K562 (cell line): ENCODE measurements around the gene CHD3. TPM values are rescaled to one million over a fixed set of nuclear protein-coding genes. Genes with fewer than 3 reads are reported as not detected.
A peak's percentile ranks its signal among the peaks of the same experiment; 100 is the strongest.

Experiments
- ATAC-seq: fragments of 200-7000 bp; cut with Tn5 transposase; 3 replicates; pipeline ENCODE4 v1.9.1; 2020; ENCODE audit warnings: moderate library complexity
- BruUV-seq: library from RNA; stranded (reverse); fragments of 400-500 nt; replicated peaks from 2 replicates; lab custom pipeline; 2021; lab: Mats Ljungman, UMichigan
- CTCF ChIA-PET: fragments of 300-600 bp; formaldehyde crosslinking; extraction: SDS; loops from one replicate; lab custom pipeline; 2021; ENCODE audit warnings: low intra/inter-chr PET ratio; lab: Yijun Ruan, JAX
- POLR2A ChIA-PET: fragments of 300-600, 350-650 bp; sonication (Branson Sonifier 250); formaldehyde crosslinking; extraction: SDS; loops from one replicate; lab custom pipeline; 2021; ENCODE audit warnings: antibody characterized with exemption, inconsistent platforms; lab: Yijun Ruan, JAX
- DNase-seq, 4 experiments: peaks; one replicate each; pipeline versions ENCODE4 v3.0.0 to v3.0.0-alpha.2; 2011 to 2018; ENCODE audit warnings: low spot score in 3 of 4, mixed read lengths in 3 of 4; ENCODE audit errors: extremely low read depth in 1 of 4
- FAIRE-seq: peaks from 2 replicates; lab custom pipeline; 2011; peaks lifted over from hg19 to GRCh38; lab: Jason Lieb, UNC
- H2AFZ ChIP-seq: 2 replicates; pipeline ENCODE4 v1.6.0; 2011; ENCODE audit warnings: low read depth, low read length, control low read depth, inconsistent platforms
- H3K27ac ChIP-seq: fragments of 200-600 bp; 3 replicates; pipeline ENCODE4 v1.8.0; 2011; ENCODE audit warnings: low read depth, mild to moderate bottlenecking, control low read depth, inconsistent platforms, low read length, moderate library complexity, mixed read lengths; ENCODE audit errors: extremely low read depth
- H3K27me3 ChIP-seq, 2 experiments: fragments of 300-600 bp in 1 of 2; 2 replicates in 1 of 2; 3 replicates in 1 of 2; pipeline versions ENCODE4 v1.6.0 to v1.8.0; 2011; ENCODE audit warnings: inconsistent platforms in 2 of 2, low read length in 2 of 2, mild to moderate bottlenecking in 1 of 2, mixed read lengths in 1 of 2, moderate library complexity in 1 of 2; ENCODE audit not compliant: control insufficient read depth in 2 of 2, insufficient read depth in 2 of 2
- H3K36me3 ChIP-seq: fragments of 300-600 bp; 3 replicates; pipeline ENCODE4 v1.8.0; 2011; ENCODE audit warnings: mild to moderate bottlenecking, low read length, inconsistent platforms; ENCODE audit not compliant: control insufficient read depth, insufficient read depth
- H3K4me1 ChIP-seq, 2 experiments: fragments of 200-600 bp in 1 of 2; replicated peaks in 1 of 2; 2 replicates in 1 of 2; 3 replicates in 1 of 2; pipeline versions ENCODE4 v1.5.1 to v1.8.0; 2011; ENCODE audit warnings: inconsistent platforms in 2 of 2, low read length in 2 of 2, mild to moderate bottlenecking in 1 of 2, mixed read lengths in 1 of 2, moderate library complexity in 1 of 2; ENCODE audit not compliant: control insufficient read depth in 2 of 2, insufficient read depth in 2 of 2
- H3K4me2 ChIP-seq: 2 replicates; pipeline ENCODE4 v1.6.1; 2011; ENCODE audit warnings: low read length, control low read depth, inconsistent platforms, mixed read lengths; ENCODE audit not compliant: insufficient read depth
- H3K4me3 ChIP-seq: fragments of 200-600 bp; sonication (generic), shearing (Covaris generic); 2 replicates; pipeline ENCODE4 v1.5.1; 2016; ENCODE audit warnings: control low read depth, inconsistent platforms
- H3K79me2 ChIP-seq: fragments of 200-600 bp; 3 replicates; pipeline ENCODE4 v1.8.0; 2011; ENCODE audit warnings: low read length, inconsistent platforms; ENCODE audit not compliant: control insufficient read depth, insufficient read depth
- H3K9ac ChIP-seq, 2 experiments: 2 replicates each; pipeline versions ENCODE4 v1.6.0 to v1.6.1; 2011; ENCODE audit warnings: low read depth in 2 of 2, low read length in 2 of 2, control low read depth in 1 of 2, inconsistent platforms in 1 of 2, mild to moderate bottlenecking in 1 of 2, mixed read lengths in 1 of 2; ENCODE audit not compliant: insufficient read depth in 1 of 2
- H3K9me1 ChIP-seq: one replicate; pipeline ENCODE4 v1.6.0; 2011; ENCODE audit warnings: inconsistent platforms, mild to moderate bottlenecking, low read length, moderate library complexity; ENCODE audit not compliant: control insufficient read depth, insufficient read depth
- H3K9me3 ChIP-seq: replicated peaks from 2 replicates; pipeline ENCODE4 v1.5.1; 2011; ENCODE audit warnings: low read depth, low read length, inconsistent platforms; ENCODE audit not compliant: control insufficient read depth, insufficient read depth
- H4K20me1 ChIP-seq: replicated peaks from 2 replicates; pipeline ENCODE4 v1.6.1; 2011; ENCODE audit warnings: low read length, inconsistent platforms, mixed read lengths; ENCODE audit not compliant: control insufficient read depth, insufficient read depth
- BHLHE40 ChIP-seq: IDR thresholded peaks from 2 replicates; pipeline ENCODE4 v1.6.1; 2011; ENCODE audit warnings: low read length, improper control_type of control experiment
- C11orf30 ChIP-seq: fragments of 450-650 bp; IDR thresholded peaks from 2 replicates; pipeline ENCODE4 v1.6.1; 2016; ENCODE audit warnings: low read depth, mild to moderate bottlenecking
- HNRNPLL ChIP-seq: fragments of 200-400 bp; formaldehyde crosslinking; IDR thresholded peaks from 2 replicates; pipeline ENCODE4 v1.6.1; 2017; ENCODE audit warnings: low read length, low read depth, mild to moderate bottlenecking; ENCODE audit not compliant: poor library complexity, severe bottlenecking
- MAFF ChIP-seq: IDR thresholded peaks from 2 replicates; pipeline ENCODE4 v1.6.1; 2012; ENCODE audit warnings: low read length, improper control_type of control experiment
- PHF20 ChIP-seq: fragments of 450-650 bp; IDR thresholded peaks from 2 replicates; pipeline ENCODE4 v1.6.1; 2018; ENCODE audit not compliant: partially characterized antibody
- POLR2B ChIP-seq: fragments of 450-650 bp; IDR thresholded peaks from 2 replicates; pipeline ENCODE4 v1.6.1; 2018; ENCODE audit warnings: low read depth; ENCODE audit not compliant: partially characterized antibody
- TEAD1 ChIP-seq, 2 experiments: fragments of 450-650 bp in 1 of 2; sonication (generic) in 1 of 2; formaldehyde crosslinking; IDR thresholded peaks; 2 replicates each; pipeline versions ENCODE4 v1.4.0 to v1.8.0; 2020 to 2022; ENCODE audit warnings: mild to moderate bottlenecking in 2 of 2, missing genetic modification reagents in 1 of 2
- XRCC3 ChIP-seq: fragments of 450-650 bp; IDR thresholded peaks from 2 replicates; pipeline ENCODE4 v1.6.1; 2017; ENCODE audit warnings: mild to moderate bottlenecking, moderate library complexity
- ZNF140 ChIP-seq: fragments of 250-450 bp; sonication (Bioruptor Pico); IDR thresholded peaks from 2 replicates; pipeline ENCODE4 v1.8.0; 2021; ENCODE audit warnings: moderate library complexity, mild to moderate bottlenecking, inconsistent platforms
- ZNF280A ChIP-seq: fragments of 450-650 bp; IDR thresholded peaks from 2 replicates; pipeline ENCODE4 v1.6.1; 2018; ENCODE audit warnings: mild to moderate bottlenecking, low read depth; ENCODE audit not compliant: partially characterized antibody
- ZNF316 ChIP-seq: fragments of 450-650 bp; IDR thresholded peaks from 2 replicates; pipeline ENCODE4 v1.6.1; 2016
- ZNF586 ChIP-seq: fragments of 450-650 bp; formaldehyde crosslinking; conservative IDR thresholded peaks from 2 replicates; pipeline ENCODE4 v1.4.0; 2020; ENCODE audit warnings: mild to moderate bottlenecking, moderate library complexity
- ZNF696 ChIP-seq: fragments of 250-450 bp; sonication (Bioruptor Pico); conservative IDR thresholded peaks from 2 replicates; pipeline ENCODE4 v1.4.0; 2020; ENCODE audit warnings: mild to moderate bottlenecking, moderate library complexity
- ZNF830 ChIP-seq: fragments of 250-450 bp; sonication (Bioruptor Pico); IDR thresholded peaks from 2 replicates; pipeline ENCODE4 v1.5.0; 2021; ENCODE audit warnings: mild to moderate bottlenecking
- WGBS: fragments of 100-300 bp; shearing (Covaris generic); methylation state at CpG from one replicate; pipeline ENCODE4 v1.1.6; 2016; ENCODE audit warnings: low coverage, mixed read lengths; ENCODE audit not compliant: insufficient coverage; ENCODE audit errors: missing lambda C conversion rate; 5-methylcytosine and 5-hydroxymethylcytosine counted together
- in situ Hi-C: fragments of 300-500 bp; cut with MboI; formaldehyde crosslinking; loops from 4 replicates; pipeline ENCODE4 v1.15.0; 2018; ENCODE audit warnings: inconsistent platforms, mixed read lengths
- intact Hi-C: fragments of 100-400 bp; cut with micrococcal nuclease; formaldehyde crosslinking; loops from 2 replicates; pipeline ENCODE4 v1.14.2; 2022
- polyA plus RNA-seq, 8 experiments: library from polyadenylated mRNA; depleted of rRNA in 4 of 8; stranded (reverse) in 5 of 8; unstranded in 3 of 8; fragments of >200 nt; fragmentation: Nextera tagmentation in 2 of 8; fragmentation: Illumina TruSeq in 1 of 8; extraction: Ambion mirVana in 2 of 8; extraction: Trizol in 1 of 8; gene quantifications; 2 replicates each; pipeline versions ENCODE4 v1.2.1 to v1.2.3, GENCODE V29; 2011 to 2014; ENCODE audit warnings: inconsistent platforms in 1 of 8, missing spikeins in 1 of 8
- total RNA-seq, 7 experiments: library from RNA; depleted of rRNA in 6 of 7; stranded (reverse); fragments of >200 nt in 6 of 7; fragmentation: Illumina TruSeq in 2 of 7; extraction: Trizol in 2 of 7; gene quantifications; 2 replicates each; pipeline versions ENCODE4 v1.2.1 to v1.2.3, GENCODE V29; 2011 to 2021; ENCODE audit warnings: low replicate concordance in 1 of 7

CHD3 gene
- total and polyA plus RNA-seq, 9 of the 15 experiments (the other 6 are each of a cell fraction or from before 2014, with no cell fraction given) = 0.39 to 38.2 (median 21.2) TPM

GRCh38 chr17:7956228-7956965 lies 67.8 kb downstream of the CHD3 start:
- in situ Hi-C loops = no loop called here
- H2AFZ ChIP-seq = no peak overlapping the region
- POLR2A ChIA-PET = no interaction called here

GRCh38 chr17:7959503-7960253 lies 71.1 kb downstream of the CHD3 start:
- BruUV-seq = no TSS peak
- H3K79me2 ChIP-seq = no peaks in the 10 kb centered on the region
- no peaks in the 10 kb centered on the region for H3K9me3 ChIP-seq
- H2AFZ ChIP-seq = no peak overlapping the region
- peaks cover 3 to 5% of the 10 kb centered on the region in 2 experiments; a peak in 2 of 5 replicates for H3K27me3 ChIP-seq
- intact Hi-C loops = no loop called here
- no peak overlapping the region for H3K9ac ChIP-seq
- ChIA-PET POLR2A (no interaction called here), CTCF (no interaction called here)
- in situ Hi-C loops = no loop called here
- no peaks in the 10 kb centered on the region; a peak in 1 of 5 replicates for H3K4me1 ChIP-seq
- ATAC-seq (no peak), FAIRE-seq (no peak), DNase-seq (no peak)
- WGBS = 7% methylated on average over 8 of the region's 9 CpGs
- no peak overlapping the region for H3K4me2 ChIP-seq
- H3K4me3 ChIP-seq = no peak overlapping the region
- H3K9me1 ChIP-seq = no peaks in the 10 kb centered on the region
- no peaks in the 10 kb centered on the region for H4K20me1 ChIP-seq
- H3K27ac ChIP-seq = no peak overlapping the region
- H3K36me3 ChIP-seq = no peaks in the 10 kb centered on the region
- no peak for TF ChIP-seq POLR2B
- no peak for TF ChIP-seq XRCC3
- TF ChIP-seq BHLHE40 = no peak
- TF ChIP-seq ZNF830 = no peak
- no peak for TF ChIP-seq ZNF586 (CRISPR knock-in tag)
- TF ChIP-seq HNRNPLL = no peak
- no peak for TF ChIP-seq PHF20
- no peak for TF ChIP-seq ZNF280A

More at GRCh38 chr17:7956228-7956965, 67.8 kb downstream of the CHD3 start:
- Histone ChIP-seq H4K20me1 (no peaks in the 10 kb centered on the region), H3K4me3 (no peak overlapping the region), H3K4me1 (no peaks in the 10 kb centered on the region; a peak in 1 of 5 replicates), H3K27ac (no peak overlapping the region), H3K9ac (no peak overlapping the region), H3K79me2 (no peaks in the 10 kb centered on the region), H3K36me3 (no peaks in the 10 kb centered on the region), H3K9me1 (no peaks in the 10 kb centered on the region), H3K9me3 (no peaks in the 10 kb centered on the region), H3K27me3 (peaks cover 0 to 5% of the 10 kb centered on the region in 2 experiments; a peak in 1 of 5 replicates), H3K4me2 (no peak overlapping the region)
- ATAC-seq = no peak
- intact Hi-C loops = no loop called here
- TF ChIP-seq ZNF696 (CRISPR knock-in tag) (no peak), TEAD1 (CRISPR knock-in tag; IDR thresholded peaks at IDR 0.05) (no peak), ZNF140 (CRISPR knock-in tag) (no peak), ZNF316 (peak; percentile 59), MAFF (peak; percentile 11; the same call in 1 of the 2 replicates), C11orf30 (0 out of 2 replicates have a peak, but pooled peaks have one; percentile 19)
- no peak for FAIRE-seq
- WGBS = 52% methylated on average over 7 of the region's 11 CpGs
- CTCF ChIA-PET = no interaction called here
- DNase-seq = no peak
- BruUV-seq = no TSS peak
